Endothelial cell of umbilical vein (primary cell): ENCODE results near the gene PRR36. TPM values are rescaled to one million over a fixed set of nuclear protein-coding genes. Genes with fewer than 3 reads are reported as not detected.
A peak's percentile ranks its signal among the peaks of the same experiment; 100 is the strongest.

ENCODE experiments used
- BruUV-seq: library from RNA; stranded (reverse); fragments of 400-500 nt; replicated peaks from 2 replicates; lab custom pipeline; 2021; lab: Mats Ljungman, UMichigan
- CTCF ChIA-PET: fragments of 300-600, 350-600 bp; sonication (Branson Sonifier 250); formaldehyde crosslinking; loops from one replicate; lab custom pipeline; 2021; ENCODE audit warnings: antibody characterized with exemption, inconsistent platforms; lab: Charles Lee
- POLR2A ChIA-PET: fragments of 300-600, 350-600 bp; sonication (Branson Sonifier 250); formaldehyde crosslinking; loops from one replicate; lab custom pipeline; 2021; ENCODE audit warnings: antibody characterized with exemption, inconsistent platforms; lab: Charles Lee
- DNase-seq: peaks from one replicate; pipeline ENCODE4 v3.0.0-alpha.2; 2011; ENCODE audit warnings: low read depth, low spot score
- FAIRE-seq: peaks from 2 replicates; lab custom pipeline; 2011; peaks lifted over from hg19 to GRCh38; lab: Jason Lieb, UNC
- H2AFZ ChIP-seq: 2 replicates; pipeline ENCODE4 v1.6.0; 2012; ENCODE audit warnings: low read depth, low read length, control low read depth, inconsistent platforms
- H3K27ac ChIP-seq: 2 replicates; pipeline ENCODE4 v1.5.1; 2011; ENCODE audit warnings: low read depth, mild to moderate bottlenecking, control low read depth, low read length, moderate library complexity; ENCODE audit not compliant: insufficient read depth
- H3K27me3 ChIP-seq, 2 experiments: 2 replicates each; pipeline versions ENCODE4 v1.6.0 to v1.6.1; 2011; ENCODE audit warnings: low read length in 2 of 2, mixed read lengths in 1 of 2; ENCODE audit not compliant: control insufficient read depth in 2 of 2, insufficient read depth in 2 of 2
- H3K36me3 ChIP-seq, 2 experiments: 2 replicates in 1 of 2; 3 replicates in 1 of 2; pipeline ENCODE4 v1.5.1; 2011; ENCODE audit warnings: low read length in 2 of 2, mild to moderate bottlenecking in 1 of 2, moderate library complexity in 1 of 2; ENCODE audit not compliant: control insufficient read depth in 2 of 2, insufficient read depth in 2 of 2; ENCODE audit errors: extremely low read depth in 1 of 2
- H3K4me1 ChIP-seq: 3 replicates; pipeline ENCODE4 v1.5.1; 2011; ENCODE audit warnings: mild to moderate bottlenecking, low read length; ENCODE audit not compliant: control insufficient read depth, insufficient read depth; ENCODE audit errors: extremely low read depth
- H3K4me2 ChIP-seq: 2 replicates; pipeline ENCODE4 v1.6.1; 2011; ENCODE audit warnings: low read length, control low read depth, mixed read lengths; ENCODE audit not compliant: insufficient read depth
- H3K4me3 ChIP-seq, 3 experiments: fragments of 200-600 bp in 1 of 3; sonication (generic), shearing (Covaris generic) in 1 of 3; replicated peaks in 1 of 3; 2 replicates each; pipeline ENCODE4 v1.5.1; 2011 to 2016; ENCODE audit warnings: control low read depth in 3 of 3, low read length in 3 of 3, mild to moderate bottlenecking in 2 of 3, inconsistent platforms in 1 of 3, low read depth in 1 of 3, moderate library complexity in 1 of 3; ENCODE audit not compliant: insufficient read depth in 1 of 3
- H3K79me2 ChIP-seq: 2 replicates; pipeline ENCODE4 v1.6.0; 2012; ENCODE audit warnings: low read length, inconsistent platforms; ENCODE audit not compliant: control insufficient read depth, insufficient read depth
- H3K9ac ChIP-seq: replicated peaks from 2 replicates; pipeline ENCODE3; 2011; ENCODE audit warnings: low read length, control low read depth; ENCODE audit not compliant: insufficient read depth; ENCODE audit errors: extremely low read depth
- H3K9me1 ChIP-seq: replicated peaks from 3 replicates; pipeline ENCODE4 v1.6.0; 2011; ENCODE audit warnings: mild to moderate bottlenecking, low read length; ENCODE audit not compliant: control insufficient read depth, insufficient read depth; ENCODE audit errors: extremely low read depth
- H3K9me3 ChIP-seq: replicated peaks from 2 replicates; pipeline ENCODE4 v1.5.1; 2012; ENCODE audit warnings: low read length, inconsistent platforms; ENCODE audit not compliant: control insufficient read depth, insufficient read depth
- H4K20me1 ChIP-seq: replicated peaks from 2 replicates; pipeline ENCODE3; 2011; ENCODE audit warnings: mild to moderate bottlenecking, low read length; ENCODE audit not compliant: control insufficient read depth, insufficient read depth; ENCODE audit errors: extremely low read depth
- EZH2 ChIP-seq: IDR thresholded peaks from 2 replicates; pipeline ENCODE4 v1.6.1; 2012; ENCODE audit warnings: borderline replicate concordance, low read depth, mild to moderate bottlenecking, moderate library complexity, low read length, inconsistent platforms; ENCODE audit not compliant: severe bottlenecking
- FOS ChIP-seq: IDR thresholded peaks from 2 replicates; pipeline ENCODE4 v1.6.1; 2011; ENCODE audit warnings: mild to moderate bottlenecking, low read length, moderate library complexity, borderline replicate concordance; ENCODE audit not compliant: insufficient read depth
- GATA2 ChIP-seq: IDR thresholded peaks from 2 replicates; pipeline ENCODE4 v1.7.0; 2011; ENCODE audit warnings: low read depth, mild to moderate bottlenecking, moderate library complexity, mixed read lengths, low read length; ENCODE audit not compliant: insufficient read length, insufficient read depth
- JUN ChIP-seq: IDR thresholded peaks from 2 replicates; pipeline ENCODE4 v1.6.1; 2011; ENCODE audit warnings: borderline replicate concordance, low read depth; ENCODE audit not compliant: insufficient read length, insufficient read depth
- MYC ChIP-seq: IDR thresholded peaks from one replicate; pipeline ENCODE4 v1.6.1; 2011; ENCODE audit warnings: mild to moderate bottlenecking, low read depth, low read length
- POLR2A ChIP-seq: IDR thresholded peaks from 2 replicates; pipeline ENCODE4 v1.6.1; 2012; ENCODE audit warnings: low read depth, mild to moderate bottlenecking, control low read depth, low read length
- POLR2AphosphoS5 ChIP-seq: IDR thresholded peaks from 2 replicates; pipeline ENCODE4 v1.6.1; 2012; ENCODE audit warnings: low read depth, mild to moderate bottlenecking, control low read depth, low read length, moderate library complexity; ENCODE audit not compliant: insufficient read depth
- dilution Hi-C: fragments of 300-500 bp; cut with MboI; formaldehyde crosslinking; loops from one replicate; pipeline ENCODE4 v1.15.0; 2019; ENCODE audit warnings: low sequenced_read_pairs; ENCODE audit not compliant: extremely low pct_ligation_motif_present
- intact Hi-C: fragments of 100-400 bp; cut with micrococcal nuclease; formaldehyde crosslinking; loops from one replicate; pipeline ENCODE4 v1.10.0; 2022
- polyA plus RNA-seq, 4 experiments: library from polyadenylated mRNA; depleted of rRNA in 3 of 4; stranded (reverse) in 3 of 4; unstranded in 1 of 4; fragments of >200 nt; gene quantifications; 2 replicates each; pipeline versions ENCODE4 v1.2.1 to v1.2.3, GENCODE V29; 2011 to 2012; ENCODE audit warnings: missing spikeins in 1 of 4
- total RNA-seq: library from RNA; stranded (reverse); gene quantifications from 2 replicates; pipeline ENCODE4 v1.2.3, GENCODE V29; 2021
- TF ChIP-seq, protein P1 (sequence below): IDR thresholded peaks from 2 replicates; pipeline ENCODE4 v1.6.1; 2011; ENCODE audit not compliant: insufficient read depth, insufficient read length
- TF ChIP-seq, protein P2 (sequence below), 2 donors: IDR thresholded peaks; 1 replicate in 1 of 2; 2 replicates in 1 of 2; pipeline ENCODE4 v1.5.1; 2011; ENCODE audit warnings: low read length in 2 of 2, mild to moderate bottlenecking in 2 of 2, moderate library complexity in 2 of 2, control low read depth in 1 of 2, inconsistent platforms in 1 of 2, low read depth in 1 of 2; ENCODE audit not compliant: insufficient read depth in 1 of 2; ENCODE audit errors: extremely low read depth in 1 of 2

Gene PRR36
- total and polyA plus RNA-seq, 2 donors (not counting 3 experiments of a cell fraction or from before 2014, with no cell fraction given) = not detected

DNA sequence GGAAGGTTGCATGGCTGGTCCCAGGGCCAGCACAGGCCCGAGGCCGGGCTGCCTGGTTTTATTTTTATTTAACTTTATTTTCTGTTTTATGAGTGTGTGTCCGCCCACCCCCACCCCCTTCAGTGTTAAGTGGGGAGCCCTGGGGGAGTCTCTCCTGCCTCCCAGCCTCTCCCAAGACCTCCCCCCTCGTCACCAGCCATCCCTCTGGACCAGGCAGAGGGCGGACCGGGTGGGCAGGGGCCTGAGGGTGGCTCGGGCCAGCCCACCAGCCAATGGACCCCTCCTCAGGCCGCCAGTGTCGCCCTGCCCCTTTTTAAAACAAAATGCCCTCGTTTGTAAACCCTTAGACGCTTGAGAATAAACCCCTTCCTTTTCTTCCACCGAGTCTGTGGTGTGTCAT, 39.9 kb upstream of the PRR36 start:
- Histone ChIP-seq H3K4me1 (peaks cover 6% of the 10 kb centered on the region), H3K9me3 (no peaks in the 10 kb centered on the region), H2AFZ (no peak overlapping the region), H3K36me3 (peaks cover 0 to 21% of the 10 kb centered on the region in 2 experiments), H3K4me2 (no peak overlapping the region), H3K27ac (no peak overlapping the region), H3K79me2 (no peaks in the 10 kb centered on the region), H3K27me3 (peaks cover 18 to 31% of the 10 kb centered on the region in 2 experiments), H3K4me3 (no peak overlapping the region), H4K20me1 (no peaks in the 10 kb centered on the region), H3K9me1 (no peaks in the 10 kb centered on the region), H3K9ac (no peak overlapping the region)
- ChIA-PET CTCF (no interaction called here), POLR2A (no interaction called here)
- DNase-seq (no peak), FAIRE-seq (no peak)
- dilution Hi-C loops (no loop called here), intact Hi-C loops (no loop called here)
- TF ChIP-seq MYC (no peak), FOS (no peak), POLR2A (no peak), POLR2AphosphoS5 (no peak), JUN (no peak), GATA2 (no peak), EZH2 (no peak)
- TF ChIP-seq, protein P1, sequence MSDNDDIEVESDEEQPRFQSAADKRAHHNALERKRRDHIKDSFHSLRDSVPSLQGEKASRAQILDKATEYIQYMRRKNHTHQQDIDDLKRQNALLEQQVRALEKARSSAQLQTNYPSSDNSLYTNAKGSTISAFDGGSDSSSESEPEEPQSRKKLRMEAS = no peak
- TF ChIP-seq, protein P2, sequence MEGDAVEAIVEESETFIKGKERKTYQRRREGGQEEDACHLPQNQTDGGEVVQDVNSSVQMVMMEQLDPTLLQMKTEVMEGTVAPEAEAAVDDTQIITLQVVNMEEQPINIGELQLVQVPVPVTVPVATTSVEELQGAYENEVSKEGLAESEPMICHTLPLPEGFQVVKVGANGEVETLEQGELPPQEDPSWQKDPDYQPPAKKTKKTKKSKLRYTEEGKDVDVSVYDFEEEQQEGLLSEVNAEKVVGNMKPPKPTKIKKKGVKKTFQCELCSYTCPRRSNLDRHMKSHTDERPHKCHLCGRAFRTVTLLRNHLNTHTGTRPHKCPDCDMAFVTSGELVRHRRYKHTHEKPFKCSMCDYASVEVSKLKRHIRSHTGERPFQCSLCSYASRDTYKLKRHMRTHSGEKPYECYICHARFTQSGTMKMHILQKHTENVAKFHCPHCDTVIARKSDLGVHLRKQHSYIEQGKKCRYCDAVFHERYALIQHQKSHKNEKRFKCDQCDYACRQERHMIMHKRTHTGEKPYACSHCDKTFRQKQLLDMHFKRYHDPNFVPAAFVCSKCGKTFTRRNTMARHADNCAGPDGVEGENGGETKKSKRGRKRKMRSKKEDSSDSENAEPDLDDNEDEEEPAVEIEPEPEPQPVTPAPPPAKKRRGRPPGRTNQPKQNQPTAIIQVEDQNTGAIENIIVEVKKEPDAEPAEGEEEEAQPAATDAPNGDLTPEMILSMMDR (IDR thresholded peaks at IDR 0.05; ENCODE audit: extremely low read depth in 1 of 2, insufficient read depth in 1 of 2, low read depth in 1 of 2, low read length in 2 of 2) = no peak
- BruUV-seq = TSS peak; percentile 58
